NB4 (cell line): ENCODE results near the gene LIMS1.
A peak's percentile ranks its signal among the peaks of the same experiment; 100 is the strongest.
"Not testable (repeated sequence)": the region's sequence is repeated elsewhere in the genome, so short reads cannot be mapped to it uniquely, and the experiment has no call there.

Experiments used
- DNase-seq: peaks from one replicate; pipeline ENCODE4 v3.0.0; 2010; ENCODE audit warnings: low read depth
- H3K4me3 ChIP-seq: one replicate; pipeline ENCODE4 v1.5.1; 2011; ENCODE audit warnings: mild to moderate bottlenecking, low read depth, low read length, moderate library complexity
- MYC ChIP-seq: IDR thresholded peaks from 2 replicates; pipeline ENCODE4 v1.6.1; 2011; ENCODE audit warnings: low read depth, low read length
- POLR2A ChIP-seq: IDR thresholded peaks from 2 replicates; pipeline ENCODE4 v1.6.1; 2011; ENCODE audit warnings: mild to moderate bottlenecking; ENCODE audit not compliant: insufficient read length; ENCODE audit errors: extremely low read depth
- TF ChIP-seq, protein P1 (sequence below): IDR thresholded peaks from one replicate; pipeline ENCODE4 v1.5.1; 2012; ENCODE audit warnings: low read depth, low read length
- TF ChIP-seq, protein P2 (sequence below): IDR thresholded peaks from 2 replicates; pipeline ENCODE4 v1.6.1; 2011; ENCODE audit warnings: low read depth, low read length

Gene LIMS1

DNA sequence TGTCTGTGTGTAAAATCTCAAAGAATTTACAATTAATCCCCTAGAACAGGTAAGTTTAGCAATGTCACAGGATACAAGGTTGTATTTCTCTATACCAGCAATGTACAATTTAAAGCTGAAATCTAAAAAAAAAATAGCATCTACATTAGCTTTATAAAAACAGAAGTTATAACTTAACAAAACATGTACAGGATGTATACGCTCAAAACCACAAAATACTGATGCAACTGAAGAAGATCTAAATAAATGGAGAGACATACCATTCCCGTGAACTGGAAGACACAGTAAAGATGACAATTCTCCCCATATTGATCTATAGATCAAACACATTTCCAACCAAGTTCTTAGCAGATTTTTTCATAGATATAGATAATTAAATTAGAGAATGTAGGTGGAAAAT is 167.5 kb downstream of the LIMS1 start:
- no peak overlapping the region for H3K4me3 ChIP-seq
- peak; percentile 15 for DNase-seq
- TF ChIP-seq, protein P1, sequence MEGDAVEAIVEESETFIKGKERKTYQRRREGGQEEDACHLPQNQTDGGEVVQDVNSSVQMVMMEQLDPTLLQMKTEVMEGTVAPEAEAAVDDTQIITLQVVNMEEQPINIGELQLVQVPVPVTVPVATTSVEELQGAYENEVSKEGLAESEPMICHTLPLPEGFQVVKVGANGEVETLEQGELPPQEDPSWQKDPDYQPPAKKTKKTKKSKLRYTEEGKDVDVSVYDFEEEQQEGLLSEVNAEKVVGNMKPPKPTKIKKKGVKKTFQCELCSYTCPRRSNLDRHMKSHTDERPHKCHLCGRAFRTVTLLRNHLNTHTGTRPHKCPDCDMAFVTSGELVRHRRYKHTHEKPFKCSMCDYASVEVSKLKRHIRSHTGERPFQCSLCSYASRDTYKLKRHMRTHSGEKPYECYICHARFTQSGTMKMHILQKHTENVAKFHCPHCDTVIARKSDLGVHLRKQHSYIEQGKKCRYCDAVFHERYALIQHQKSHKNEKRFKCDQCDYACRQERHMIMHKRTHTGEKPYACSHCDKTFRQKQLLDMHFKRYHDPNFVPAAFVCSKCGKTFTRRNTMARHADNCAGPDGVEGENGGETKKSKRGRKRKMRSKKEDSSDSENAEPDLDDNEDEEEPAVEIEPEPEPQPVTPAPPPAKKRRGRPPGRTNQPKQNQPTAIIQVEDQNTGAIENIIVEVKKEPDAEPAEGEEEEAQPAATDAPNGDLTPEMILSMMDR = no peak
- TF ChIP-seq, protein P2, sequence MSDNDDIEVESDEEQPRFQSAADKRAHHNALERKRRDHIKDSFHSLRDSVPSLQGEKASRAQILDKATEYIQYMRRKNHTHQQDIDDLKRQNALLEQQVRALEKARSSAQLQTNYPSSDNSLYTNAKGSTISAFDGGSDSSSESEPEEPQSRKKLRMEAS = no peak
- no peak for TF ChIP-seq POLR2A
- no peak for TF ChIP-seq MYC

DNA sequence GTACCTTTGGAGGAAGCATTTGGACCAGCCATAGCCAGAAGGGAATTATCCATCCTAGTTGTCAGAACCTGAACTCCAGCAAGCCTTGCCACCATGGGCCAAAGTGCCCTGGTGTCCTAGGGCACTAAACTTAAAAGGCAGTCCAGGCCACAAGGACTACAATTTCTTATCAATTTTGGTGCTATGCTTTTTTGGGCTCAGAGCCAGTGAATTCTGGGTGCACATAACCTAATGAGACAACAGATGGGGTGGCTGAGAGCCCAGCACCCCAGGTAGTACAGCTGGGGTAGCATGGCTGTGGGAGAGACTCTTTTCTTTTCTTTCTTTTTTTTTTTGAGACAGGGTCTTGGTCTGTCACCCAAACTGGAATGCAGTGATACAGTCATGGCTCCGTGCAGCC is 170.6 kb downstream of the LIMS1 start:
- no peak for DNase-seq

DNA sequence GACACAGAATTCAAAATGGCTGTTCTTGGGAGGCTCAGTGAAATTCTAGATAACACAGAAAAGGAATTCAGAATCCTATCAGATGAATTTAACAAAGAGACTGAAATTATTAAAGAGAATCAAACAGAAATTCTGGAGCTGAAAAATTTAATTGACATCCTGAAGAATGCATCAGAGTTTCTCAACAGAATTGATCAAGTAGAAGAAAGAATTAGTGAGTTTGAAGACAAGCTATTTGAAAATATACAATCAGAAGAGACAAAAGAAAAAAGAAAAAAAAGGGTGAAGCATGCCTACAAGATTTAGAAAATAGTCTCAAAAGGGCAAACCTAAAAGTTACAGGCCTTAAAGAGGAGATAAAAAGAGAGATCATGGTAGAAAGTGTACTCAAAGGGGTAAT is 173.0 kb downstream of the LIMS1 start:
- TF ChIP-seq POLR2A (no peak), MYC (no peak)
- TF ChIP-seq, protein P1 = no peak
- TF ChIP-seq, protein P2 = no peak
- no peak overlapping the region for H3K4me3 ChIP-seq
- DNase-seq = no peak

More for the DNA sequence above, 170.6 kb downstream of the LIMS1 start:
- TF ChIP-seq, protein P2 = no peak
- no peak for TF ChIP-seq MYC
- no peak for TF ChIP-seq POLR2A
- TF ChIP-seq, protein P1 = no peak
- H3K4me3 ChIP-seq = no peak overlapping the region

DNA sequence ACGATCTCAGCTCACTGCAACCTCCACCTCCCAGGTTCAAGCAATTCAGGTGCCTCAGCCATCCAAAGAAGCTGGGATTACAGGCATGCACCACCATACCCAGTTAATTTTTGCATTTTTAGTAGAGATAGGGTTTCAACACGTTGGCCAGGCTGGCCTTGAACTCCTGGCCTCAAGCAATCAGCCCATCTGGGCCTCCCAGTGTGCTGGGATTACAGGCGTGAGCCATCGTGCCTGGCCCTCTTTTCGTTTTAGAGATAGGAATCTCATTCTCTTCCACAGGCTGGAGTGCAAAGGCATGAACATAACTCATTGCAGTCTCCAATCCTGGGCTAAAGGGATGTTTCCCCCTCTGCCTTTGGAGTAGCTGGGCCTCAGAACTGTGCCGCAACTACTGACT is 182.7 kb downstream of the LIMS1 start:
- not testable (repeated sequence) for H3K4me3 ChIP-seq, DNase-seq

DNA sequence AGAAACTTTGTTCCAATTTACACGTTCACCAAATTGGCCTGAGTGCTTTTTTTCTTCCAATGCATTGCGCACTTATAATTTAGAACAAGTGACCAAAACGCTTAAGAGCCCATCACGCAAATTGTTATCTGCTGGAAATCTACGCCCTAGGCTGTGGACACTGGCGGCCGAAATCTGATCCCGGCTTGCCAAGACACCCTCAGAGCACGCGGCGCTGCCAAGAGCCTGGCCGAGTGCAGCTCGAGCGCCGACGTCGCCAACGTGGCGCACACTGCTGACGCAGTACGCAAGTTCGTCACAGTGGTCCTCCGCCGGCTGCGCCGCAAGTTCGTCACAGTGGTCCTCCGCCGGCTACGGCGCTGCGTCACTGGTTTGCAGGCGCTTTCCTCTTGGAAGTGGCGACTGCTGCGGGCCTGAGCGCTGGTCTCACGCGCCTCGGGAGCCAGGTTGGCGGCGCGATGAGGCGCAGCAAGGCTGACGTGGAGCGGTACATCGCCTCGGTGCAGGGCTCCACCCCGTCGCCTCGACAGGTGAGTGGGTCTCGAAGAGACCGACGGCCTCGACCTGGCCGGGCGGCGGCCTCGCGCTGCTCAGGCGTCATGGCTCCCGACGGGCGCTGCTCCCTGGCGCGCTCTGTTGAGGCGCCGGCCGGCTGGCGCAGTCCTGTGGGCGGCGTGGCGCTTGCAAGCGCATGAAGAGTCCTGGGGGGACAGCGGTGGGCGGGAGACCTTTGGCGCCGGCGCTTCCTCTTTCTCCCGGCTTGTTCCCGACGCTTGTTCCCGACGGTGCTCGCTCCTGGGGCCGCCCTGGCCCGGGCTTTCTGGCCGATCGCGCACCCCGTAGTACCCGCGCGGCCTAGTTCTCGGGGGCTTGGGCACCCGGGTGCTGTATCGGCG is 185.1 kb downstream of the LIMS1 start, which contains the start of gene RANBP2:
Gene RANBP2 (plus strand): TSS at position 334 of the 896 bp plus-strand sequence. CDS start 125 bp downstream, at position 459.
- peak; percentile 99 for DNase-seq

DNA sequence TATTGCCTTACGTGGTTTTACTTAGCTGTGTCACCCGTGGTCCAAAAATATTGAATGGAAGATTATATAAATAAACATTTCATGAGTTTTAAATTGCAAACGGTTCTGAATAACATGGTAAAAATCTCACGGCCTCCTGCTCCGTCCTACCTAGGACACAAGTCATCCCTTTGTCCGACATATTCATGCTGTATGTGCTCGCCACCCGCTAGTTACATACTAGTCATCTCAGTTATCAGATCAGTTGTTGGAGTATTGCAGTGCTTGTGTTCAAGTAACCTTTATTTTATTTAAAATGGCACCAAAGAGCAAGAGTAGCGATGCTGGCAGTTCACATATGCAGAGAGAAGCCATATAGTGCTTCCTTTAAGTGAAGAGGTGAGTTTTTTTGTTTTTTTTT is 191.8 kb downstream of the LIMS1 start:
- not testable (repeated sequence) for H3K4me3 ChIP-seq, DNase-seq

More for the DNA sequence above, 185.1 kb downstream of the LIMS1 start, which contains the start of gene RANBP2:
- peak within 1 kb of the TSS; percentile 73 for H3K4me3 ChIP-seq
- peak; percentile 94 for TF ChIP-seq POLR2A
- peak; percentile 100 for TF ChIP-seq MYC
- TF ChIP-seq, protein P2 = peak; percentile 97
- TF ChIP-seq, protein P1 = no peak

DNA sequence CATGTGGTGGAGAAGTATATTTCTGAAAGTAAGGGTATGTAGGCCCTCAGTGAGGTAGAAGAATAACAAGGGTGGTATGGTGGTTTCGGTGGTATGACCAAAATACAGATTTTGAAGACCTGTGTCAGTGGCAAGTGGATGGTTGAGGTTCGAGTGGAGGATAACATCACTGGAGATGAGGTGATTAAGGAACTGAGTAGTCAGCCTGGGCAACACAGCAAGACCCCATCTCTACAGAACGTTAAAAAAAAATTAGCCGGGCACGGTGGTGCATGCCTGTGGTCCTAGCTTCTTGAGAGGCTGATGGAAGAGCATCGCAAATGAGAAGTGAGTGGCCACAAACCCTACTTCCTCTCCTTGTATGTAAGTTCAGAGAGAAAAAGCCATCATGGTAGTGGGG is 200.4 kb downstream of the LIMS1 start:
- H3K4me3 ChIP-seq, DNase-seq: not testable (repeated sequence)
